Stimulated activated CD8-positive, alpha-beta memory T cell treated with anti-CD3 and anti-CD28 coated beads, Interleukin-15, amount 100 ng/mL, for 4 hours (primary cell): Measurements from ENCODE around the gene BUD31.

Experiments used
- DNase-seq, 2 donors: peaks; one replicate each; pipeline ENCODE4 v3.0.0-alpha.2; 2020; ENCODE audit warnings: low read depth in 2 of 2

Gene BUD31

DNA sequence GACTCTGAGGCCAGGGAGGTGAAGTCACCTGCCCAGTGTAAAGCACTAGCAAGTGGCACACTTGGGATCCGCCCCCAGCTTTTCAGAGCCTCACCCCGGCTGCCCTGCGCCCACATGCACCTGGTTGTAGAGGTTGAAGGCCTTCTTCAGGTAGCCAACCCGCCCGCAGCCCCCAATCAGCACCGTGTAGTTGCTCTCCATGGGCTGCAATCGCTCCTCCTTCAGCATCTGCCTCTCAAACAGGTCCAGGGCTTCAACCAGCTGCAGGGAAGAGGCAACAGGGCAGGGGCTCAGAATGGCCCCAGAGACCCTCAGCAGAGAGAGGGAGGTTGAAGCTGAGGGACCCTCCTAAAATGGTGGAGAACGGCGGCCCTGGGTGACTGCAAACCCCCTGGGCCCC lies 24.4 kb downstream of the BUD31 start:
- no peak for DNase-seq

DNA sequence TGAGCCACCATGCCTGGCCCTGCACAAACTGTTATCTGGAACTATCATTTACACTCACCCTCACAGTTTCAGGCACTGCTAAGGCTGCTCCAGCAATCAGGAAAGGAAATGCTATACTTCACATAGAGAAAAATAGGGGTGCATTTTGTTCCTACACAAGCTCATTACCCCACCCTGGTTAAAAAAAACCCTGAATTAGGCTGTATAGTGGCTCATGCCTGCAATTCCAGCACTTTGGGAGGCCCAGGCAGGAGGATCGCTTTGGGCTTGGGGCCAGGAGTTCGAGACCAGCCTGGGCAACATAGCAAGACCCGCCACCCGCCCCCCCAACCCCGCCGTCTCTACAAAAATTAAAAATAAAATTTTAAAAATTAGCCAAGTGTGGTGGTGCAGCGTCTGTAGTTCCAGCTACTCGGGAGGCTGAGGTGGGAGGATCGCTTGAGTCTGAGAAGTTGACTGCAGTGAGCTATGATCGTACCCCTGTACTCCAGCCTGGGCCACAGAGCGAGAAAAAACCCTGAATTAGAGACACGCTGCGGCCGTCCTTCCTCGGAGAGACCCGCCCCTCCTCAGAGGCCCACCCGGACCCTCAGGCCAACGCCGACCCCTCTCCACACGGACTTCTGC lies 29.3 kb downstream of the BUD31 start:
- DNase-seq, result no peak

GRCh38 chr7:99438573-99439480 lies 30.1 kb downstream of the BUD31 start, which contains the start of the genes CPSF4 and PTCD1:
CPSF4 (plus strand) TSS chr7:99438943; CDS start chr7:99439083, 140 bp downstream.
PTCD1 (minus strand) TSS chr7:99438798; CDS start chr7:99435242, 3,556 bp downstream.
- DNase-seq, result peak; percentile 83 to 85

DNA sequence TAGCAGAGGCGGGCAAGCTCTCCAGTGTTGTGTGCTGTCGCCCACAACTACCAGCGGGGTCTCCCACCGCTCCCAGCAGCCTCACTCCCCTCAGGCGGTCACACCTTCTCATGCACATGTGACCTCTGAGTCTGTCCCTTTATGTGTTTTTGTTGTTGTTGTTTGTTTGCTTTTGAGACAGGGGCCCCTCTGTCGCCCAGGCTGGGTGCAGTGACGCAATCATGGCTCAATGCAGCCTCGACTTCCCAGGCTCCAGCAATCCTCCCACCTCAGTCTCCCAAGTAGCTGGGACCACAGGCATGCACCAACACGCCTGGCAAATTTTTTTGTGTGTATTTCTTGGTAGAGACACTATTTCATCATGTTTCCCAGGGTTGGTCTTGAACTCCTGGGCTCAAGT lies 31.4 kb downstream of the BUD31 start:
- no peak for DNase-seq

- no peak for DNase-seq
These were observed 37.3 kb downstream of the BUD31 start for GRCh38 chr7:99446096-99446495.

DNA sequence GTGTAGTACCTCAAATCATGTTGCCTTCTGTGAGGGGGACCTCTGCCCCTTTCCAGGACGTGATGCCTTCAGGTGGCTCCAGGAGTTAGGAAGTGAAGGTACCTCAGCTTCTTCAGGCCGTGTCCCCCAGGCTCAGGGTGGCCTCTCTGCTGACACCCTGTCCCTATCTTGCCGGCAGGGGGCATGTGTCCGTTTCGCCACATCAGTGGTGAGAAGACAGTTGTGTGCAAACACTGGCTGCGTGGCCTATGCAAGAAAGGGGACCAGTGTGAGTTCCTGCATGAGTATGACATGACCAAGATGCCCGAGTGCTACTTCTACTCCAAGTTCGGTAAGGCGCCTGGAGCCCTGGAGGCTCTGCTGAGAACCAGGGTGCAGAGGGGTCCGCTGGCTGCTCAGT lies 39.2 kb downstream of the BUD31 start:
- DNase-seq, result no peak

DNA sequence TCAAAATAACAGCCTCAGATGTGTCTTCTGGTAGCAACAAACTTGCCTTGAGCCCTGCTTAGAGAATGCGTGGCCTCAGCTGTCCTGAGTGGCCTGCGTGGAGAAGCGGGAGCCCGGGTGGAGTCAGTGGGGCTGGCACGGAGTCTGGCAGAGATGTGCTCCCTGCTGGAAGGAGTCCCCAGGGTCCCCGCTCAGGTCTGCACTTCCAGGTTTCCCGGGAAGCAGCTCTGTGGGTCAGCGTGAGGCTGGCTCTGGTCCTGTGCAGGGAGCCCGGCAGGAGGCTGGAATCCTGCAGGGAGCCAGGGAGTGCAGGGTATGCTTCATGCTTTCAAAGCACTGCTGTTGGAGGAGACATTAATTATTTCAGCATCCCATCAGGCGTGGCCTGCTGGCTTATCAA lies 40.1 kb downstream of the BUD31 start:
- no peak for DNase-seq

- no peak for DNase-seq
These were observed 40.6 kb downstream of the BUD31 start for GRCh38 chr7:99449326-99449725.

- DNase-seq, result no peak
These were observed 43.2 kb downstream of the BUD31 start for GRCh38 chr7:99451936-99452335.

DNA sequence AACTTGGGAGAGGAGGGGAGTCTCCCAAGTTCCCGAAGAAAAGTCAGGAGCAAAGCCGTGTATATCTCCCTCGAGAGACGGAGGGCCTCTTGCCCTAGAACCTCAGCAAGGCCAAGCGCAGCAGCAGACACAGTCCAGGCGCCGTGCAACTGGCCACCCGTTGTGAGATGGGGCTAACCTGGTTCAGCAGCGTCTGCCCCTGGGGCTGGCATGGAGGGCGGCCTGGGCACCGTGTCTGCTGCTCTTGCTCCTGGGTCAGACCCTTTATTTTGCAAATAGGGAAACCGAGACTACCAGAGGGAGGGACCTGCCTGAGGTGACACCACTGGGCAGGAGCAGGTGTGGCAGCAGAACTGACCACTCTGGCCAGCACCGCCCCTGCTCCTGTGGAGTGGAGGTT lies 43.8 kb downstream of the BUD31 start:
- DNase-seq, result no peak

DNA sequence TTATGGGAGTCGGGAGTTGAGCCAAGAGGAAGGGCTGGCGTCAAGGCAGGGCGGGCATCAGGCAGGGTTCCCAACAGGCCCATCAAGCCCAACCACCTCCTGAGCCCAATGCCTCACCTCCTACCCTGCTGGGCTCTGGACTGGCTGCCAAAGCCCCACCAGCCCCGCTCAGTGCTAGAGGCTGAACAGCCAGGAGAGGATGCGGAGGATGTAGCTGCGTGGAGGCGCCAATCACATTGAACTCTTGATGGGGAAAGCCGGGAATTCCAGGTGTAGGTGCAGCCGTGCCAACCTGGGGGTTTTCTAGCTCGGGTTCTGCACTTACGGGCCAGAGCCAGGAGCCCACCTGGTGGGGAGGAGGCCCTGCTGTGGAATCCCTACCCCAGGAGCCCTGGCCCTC lies 44.3 kb downstream of the BUD31 start:
- no peak for DNase-seq

GRCh38 chr7:99455874-99456273 lies 47.1 kb downstream of the BUD31 start:
- no peak for DNase-seq

DNA sequence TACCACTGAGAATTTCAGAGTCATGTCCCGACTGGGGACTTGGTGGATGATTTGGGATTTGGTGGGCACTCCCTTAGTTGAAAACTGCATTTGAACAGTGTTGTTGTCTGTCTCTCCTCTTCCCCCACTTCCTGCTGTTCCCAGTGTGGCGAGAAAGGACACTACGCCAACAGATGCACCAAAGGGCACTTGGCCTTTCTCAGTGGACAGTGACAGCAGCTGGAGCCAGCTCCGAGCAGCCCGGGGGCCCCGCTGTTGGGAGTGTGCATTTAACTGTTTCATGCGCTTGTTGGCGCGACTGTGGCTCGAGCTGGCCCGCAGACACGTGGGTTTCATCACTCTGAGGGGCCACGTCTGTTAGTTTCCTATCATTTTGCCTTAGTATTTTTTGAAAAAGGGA lies 47.5 kb downstream of the BUD31 start:
- DNase-seq, result no peak

DNA sequence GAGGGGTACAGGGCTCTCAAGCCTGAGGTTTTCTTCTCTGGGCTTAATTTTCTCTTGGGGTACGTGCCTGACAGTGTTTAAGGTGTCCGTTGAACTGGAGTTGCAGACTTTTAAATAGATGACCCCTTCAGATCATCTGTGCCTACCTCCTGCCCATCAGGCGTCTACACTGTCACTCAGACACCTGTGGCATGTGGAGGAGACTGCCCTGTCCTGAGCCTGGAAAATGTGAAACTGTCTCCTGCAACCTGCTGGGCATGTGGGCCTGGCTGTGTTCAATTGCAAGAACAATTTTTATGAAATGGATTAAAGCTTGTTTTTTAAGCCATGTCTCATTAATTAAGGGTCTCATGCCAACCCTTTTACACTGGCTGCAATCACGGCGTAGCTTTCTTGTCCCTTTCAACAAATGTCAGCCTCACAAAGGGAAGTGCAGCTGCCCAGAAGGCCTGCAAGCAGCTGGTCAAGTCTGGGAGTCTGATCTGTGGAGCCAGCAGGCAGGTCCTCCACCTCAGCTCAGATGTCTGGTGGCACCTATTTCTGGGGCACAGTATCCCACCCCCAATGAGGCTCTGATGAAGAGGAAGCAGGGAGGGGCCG lies 48.4 kb downstream of the BUD31 start:
- DNase-seq, result no peak

GRCh38 chr7:99457650-99458493 lies 49.1 kb downstream of the BUD31 start:
- no peak for DNase-seq

GRCh38 chr7:99459087-99459486 lies 50.3 kb downstream of the BUD31 start:
- no peak for DNase-seq

DNA sequence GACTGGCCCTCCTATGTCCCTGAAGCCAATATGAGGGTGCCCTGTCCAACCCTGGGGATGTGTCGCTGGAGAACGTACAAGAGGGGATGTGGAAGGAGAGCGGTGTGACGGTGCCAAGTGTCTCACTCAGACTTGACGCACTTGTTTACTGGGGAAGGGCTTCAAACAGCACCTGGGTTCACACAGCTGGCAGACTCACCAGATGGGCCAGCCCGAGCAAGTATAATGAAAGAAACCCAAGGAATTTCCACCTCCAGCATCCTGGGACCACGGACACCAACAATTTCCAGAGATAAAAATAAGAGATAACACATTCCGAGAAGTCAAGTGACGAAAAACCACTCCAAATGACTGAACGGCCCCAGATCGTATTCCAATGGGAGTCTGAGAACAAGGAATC lies 51.9 kb downstream of the BUD31 start:
- DNase-seq, result no peak

GRCh38 chr7:99461221-99461620 lies 52.5 kb downstream of the BUD31 start:
- DNase-seq, result no peak

GRCh38 chr7:99465421-99465768 lies 56.6 kb downstream of the BUD31 start:
- DNase-seq, result no peak

DNA sequence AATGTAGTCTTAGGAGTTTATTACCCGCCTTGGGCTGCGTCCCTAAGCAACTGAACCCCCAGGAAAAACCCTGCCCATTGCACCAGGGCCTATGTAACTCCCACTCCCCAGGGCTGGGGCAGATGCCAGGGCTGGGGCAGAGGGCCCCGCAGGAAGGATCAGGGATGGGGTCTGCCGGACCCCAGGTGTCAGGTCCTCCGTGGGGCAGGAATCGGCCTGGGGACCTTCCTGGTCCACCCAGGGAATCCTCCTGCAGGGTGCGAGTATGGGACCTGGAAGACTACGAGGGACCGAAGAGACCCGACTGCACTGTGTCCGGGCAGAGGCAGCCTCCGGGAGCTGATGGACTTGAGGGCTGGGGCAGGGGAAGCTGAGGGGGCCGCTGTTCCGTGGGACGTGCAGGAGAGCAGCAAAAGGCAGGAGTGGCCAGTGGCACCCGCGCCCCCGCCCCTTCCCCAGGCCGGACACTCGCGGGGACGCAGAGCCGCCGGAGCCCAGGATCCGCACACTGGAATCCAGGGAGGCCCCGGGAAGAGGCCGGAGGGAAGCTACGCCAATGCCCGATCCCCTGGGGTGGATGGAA lies 59.7 kb downstream of the BUD31 start:
- DNase-seq, result no peak
